Right renal cortex interstitium (tissue), 3 donors: ENCODE measurements around the gene A4GALT. TPM values are rescaled to one million over a fixed set of nuclear protein-coding genes. Genes with fewer than 3 reads are reported as not detected.

ENCODE experiments used
- polyA plus RNA-seq, 3 donors: library from polyadenylated mRNA; unstranded; fragments of 120-200 nt; gene quantifications; one replicate each; pipeline ENCODE4 v1.2.1, GENCODE V29; 2013; ENCODE audit not compliant: insufficient read length in 3 of 3

The A4GALT gene
- polyA plus RNA-seq, 3 donors: 14.0 to 18.7 (median 14.1) TPM

Other genes with a start within 250 kb of the A4GALT start
- gene RRP7A, start 201.1 kb downstream of the A4GALT start, polyA plus RNA-seq: 10 to 100 TPM; 28.1 to 34.1 (median 30.7) TPM
- 1 to 10 TPM; 5.6 to 7.8 (median 7.3) TPM for gene SERHL2, start 166.9 kb downstream of the A4GALT start, polyA plus RNA-seq
- 100 to 1,000 TPM; 122 to 125 (median 122) TPM for gene POLDIP3, start 106.0 kb downstream of the A4GALT start, polyA plus RNA-seq
- gene ATP5MGL, start 80.3 kb downstream of the A4GALT start, polyA plus RNA-seq: not detected
- gene CYB5R3, start 71.5 kb downstream of the A4GALT start, polyA plus RNA-seq: 100 to 1,000 TPM; 130 to 149 (median 146) TPM
- gene ARFGAP3, start 136.4 kb upstream of the A4GALT start, polyA plus RNA-seq: 10 to 100 TPM; 47.6 to 58.0 (median 53.5) TPM